ENCODE data around the gene PARP1. TPM values are rescaled to one million over a fixed set of nuclear protein-coding genes. Genes with fewer than 3 reads are reported as not detected.

PARP1 gene
- total and polyA plus RNA-seq, 4 donors, result 39.2 to 108 (median 60.3) TPM

- H3K9me3 ChIP-seq (ENCODE audit: control insufficient read depth in 4 of 4, low read length in 3 of 4), result no peaks in the 10 kb centered on the region
- H3K4me3 ChIP-seq (ENCODE audit: low read depth in 1 of 3, low read length in 3 of 3), result no peak overlapping the region
- WGBS, result 90% methylated on average over 2 of the region's 2 CpGs
- peaks cover 0 to 2% (median 0%) of the 10 kb centered on the region in 4 donors for H3K27me3 ChIP-seq (ENCODE audit: control insufficient read depth in 4 of 4, insufficient read depth in 4 of 4, low read length in 3 of 4)
- peaks cover 3 to 18% (median 7%) of the 10 kb centered on the region in 4 donors for H3K4me1 ChIP-seq (ENCODE audit: control insufficient read depth in 4 of 4, insufficient read depth in 4 of 4, low read length in 3 of 4)
- no peak overlapping the region for H3K9ac ChIP-seq (ENCODE audit: low read depth in 1 of 2, low read length in 2 of 2)
- no peaks in the 10 kb centered on the region for H3K36me3 ChIP-seq (ENCODE audit: control insufficient read depth in 4 of 4, insufficient read depth in 3 of 4, low read depth in 1 of 4, low read length in 3 of 4)
- DNase-seq (ENCODE audit: low spot score), result no peak
- no peak overlapping the region for H3K27ac ChIP-seq (ENCODE audit: low read depth in 1 of 2, low read length in 2 of 2)
- no peak for TF ChIP-seq EGR1 (IDR thresholded peaks at IDR 0.05; ENCODE audit: low read depth in 2 of 2)
- no peak for TF ChIP-seq RXRA (IDR thresholded peaks at IDR 0.05)
- no peak for TF ChIP-seq RAD21 (IDR thresholded peaks at IDR 0.05)
- no peak for TF ChIP-seq TAF1 (conservative IDR thresholded peaks at IDR 0.05)
- TF ChIP-seq HNF4A (conservative IDR thresholded peaks at IDR 0.05), result no peak
- TF ChIP-seq, protein P1, sequence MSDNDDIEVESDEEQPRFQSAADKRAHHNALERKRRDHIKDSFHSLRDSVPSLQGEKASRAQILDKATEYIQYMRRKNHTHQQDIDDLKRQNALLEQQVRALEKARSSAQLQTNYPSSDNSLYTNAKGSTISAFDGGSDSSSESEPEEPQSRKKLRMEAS (IDR thresholded peaks at IDR 0.05), result no peak
- TF ChIP-seq FOXA1 (IDR thresholded peaks at IDR 0.05), result no peak
- TF ChIP-seq GABPA (IDR thresholded peaks at IDR 0.05 in 1 of 2, conservative IDR thresholded peaks at IDR 0.05 in 1 of 2), result no peak
- TF ChIP-seq ATF3 (IDR thresholded peaks at IDR 0.05), result no peak
- TF ChIP-seq YY1 (IDR thresholded peaks at IDR 0.05), result no peak
- TF ChIP-seq REST (IDR thresholded peaks at IDR 0.05), result no peak
- TF ChIP-seq HNF4G (IDR thresholded peaks at IDR 0.05), result no peak
- no peak for TF ChIP-seq FOXA2 (IDR thresholded peaks at IDR 0.05)
- no peak for TF ChIP-seq JUND (IDR thresholded peaks at IDR 0.05)
- no peak for TF ChIP-seq NR2F2 (IDR thresholded peaks at IDR 0.05)
- no peak for TF ChIP-seq SP1 (IDR thresholded peaks at IDR 0.05)
- no peak for TF ChIP-seq ZBTB33 (IDR thresholded peaks at IDR 0.05)
- no peak for TF ChIP-seq CTCF (IDR thresholded peaks at IDR 0.05; ENCODE audit: low read depth, low read length, missing input control)
These were observed 95.8 kb downstream of the PARP1 start for GRCh38 chr1:226312065-226312464.

Measured in liver (tissue), 9 donors.